ENCODE data around the gene PTK6.

PTK6 gene

DNA sequence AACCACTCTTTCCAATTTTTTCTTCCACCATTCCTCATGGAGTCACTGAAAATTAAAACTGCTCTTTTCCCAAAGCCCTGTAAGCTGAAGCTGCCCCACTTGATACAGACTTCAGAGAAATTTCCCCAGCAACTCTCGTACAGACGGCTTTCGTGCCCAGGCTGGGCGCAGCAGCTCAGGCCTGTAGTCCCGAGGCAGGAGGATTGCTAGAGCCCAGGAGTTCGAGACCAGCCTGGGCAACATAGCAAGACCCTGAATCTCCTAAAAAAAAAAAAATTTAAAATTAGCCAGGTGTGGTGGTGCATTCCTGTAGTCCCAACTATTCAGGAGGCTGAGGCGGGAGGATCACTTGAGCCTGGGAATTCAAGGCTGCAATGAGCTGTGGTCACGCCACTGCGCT is 10.0 kb downstream of the PTK6 start:
- DNase-seq, result no peak

DNA sequence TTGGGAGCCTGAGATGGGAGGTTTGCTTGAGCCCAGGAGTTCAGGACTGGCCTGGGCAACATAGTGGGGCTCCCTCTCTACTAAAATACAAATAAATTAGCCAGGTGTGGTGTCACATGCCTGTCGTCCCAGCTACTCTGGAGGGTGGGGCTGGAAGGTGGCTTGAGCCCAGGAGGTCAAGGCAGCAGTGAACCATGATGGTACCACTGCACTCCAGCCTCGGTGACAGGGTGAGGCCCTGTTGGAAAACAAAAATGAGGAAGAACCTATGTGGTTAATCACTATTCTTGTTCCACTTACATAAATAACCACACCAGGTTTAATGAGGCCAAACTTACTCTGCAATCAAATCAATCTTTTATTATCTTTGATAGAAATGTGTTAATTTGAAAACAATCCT is 11.2 kb downstream of the PTK6 start:
- no peak for DNase-seq

DNA sequence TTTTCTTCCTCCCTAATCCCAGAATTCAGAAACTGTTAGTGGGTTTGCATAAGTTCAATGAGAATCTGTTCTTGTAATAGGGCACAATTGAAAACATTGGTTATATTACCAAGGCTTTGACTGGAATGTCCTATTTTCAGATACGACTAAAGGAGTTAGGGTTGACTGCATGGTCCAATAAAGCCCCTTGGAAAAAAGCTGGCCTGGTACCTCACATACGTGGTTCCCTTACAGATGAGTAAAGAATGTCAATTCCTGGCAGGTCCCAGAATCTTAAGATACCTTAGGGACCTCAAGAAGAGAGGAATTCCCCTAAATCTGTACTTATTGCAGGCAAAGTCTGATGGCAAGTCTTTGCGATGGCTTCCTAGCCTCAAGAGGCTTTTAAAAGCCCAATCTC is 12.0 kb downstream of the PTK6 start:
- no peak for DNase-seq

DNA sequence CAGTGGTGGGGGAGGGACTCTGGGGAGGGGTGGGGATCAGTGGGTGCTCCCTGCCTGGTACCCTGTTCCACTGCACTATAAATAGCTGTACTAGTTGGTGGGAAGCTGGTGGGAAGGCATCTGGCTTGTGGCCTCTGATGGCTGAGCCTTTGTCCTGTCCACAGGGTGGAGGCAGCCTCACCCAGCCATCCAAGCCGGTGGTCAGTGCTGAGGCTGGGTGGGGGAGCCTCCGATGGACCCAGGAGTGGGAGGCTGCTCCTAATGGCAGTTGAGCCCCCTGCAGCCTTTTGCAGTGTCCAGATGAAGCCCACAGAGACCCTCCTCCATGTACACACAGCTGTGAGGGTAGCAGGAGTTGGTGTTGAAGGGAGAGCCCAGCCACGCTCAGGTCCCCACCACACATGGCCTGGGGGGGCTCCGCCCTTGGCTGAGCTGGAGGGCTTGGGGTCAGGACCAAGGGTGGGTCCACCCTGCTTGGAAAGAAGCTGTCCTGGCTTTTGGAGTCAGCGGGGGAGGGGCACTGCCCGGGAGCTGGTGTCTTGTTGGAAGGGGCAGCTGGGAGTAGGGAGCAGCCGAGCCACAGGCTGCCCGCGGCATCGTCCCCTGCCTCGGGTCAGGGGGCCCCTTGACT is 14.1 kb downstream of the PTK6 start:
- no peak for DNase-seq

DNA sequence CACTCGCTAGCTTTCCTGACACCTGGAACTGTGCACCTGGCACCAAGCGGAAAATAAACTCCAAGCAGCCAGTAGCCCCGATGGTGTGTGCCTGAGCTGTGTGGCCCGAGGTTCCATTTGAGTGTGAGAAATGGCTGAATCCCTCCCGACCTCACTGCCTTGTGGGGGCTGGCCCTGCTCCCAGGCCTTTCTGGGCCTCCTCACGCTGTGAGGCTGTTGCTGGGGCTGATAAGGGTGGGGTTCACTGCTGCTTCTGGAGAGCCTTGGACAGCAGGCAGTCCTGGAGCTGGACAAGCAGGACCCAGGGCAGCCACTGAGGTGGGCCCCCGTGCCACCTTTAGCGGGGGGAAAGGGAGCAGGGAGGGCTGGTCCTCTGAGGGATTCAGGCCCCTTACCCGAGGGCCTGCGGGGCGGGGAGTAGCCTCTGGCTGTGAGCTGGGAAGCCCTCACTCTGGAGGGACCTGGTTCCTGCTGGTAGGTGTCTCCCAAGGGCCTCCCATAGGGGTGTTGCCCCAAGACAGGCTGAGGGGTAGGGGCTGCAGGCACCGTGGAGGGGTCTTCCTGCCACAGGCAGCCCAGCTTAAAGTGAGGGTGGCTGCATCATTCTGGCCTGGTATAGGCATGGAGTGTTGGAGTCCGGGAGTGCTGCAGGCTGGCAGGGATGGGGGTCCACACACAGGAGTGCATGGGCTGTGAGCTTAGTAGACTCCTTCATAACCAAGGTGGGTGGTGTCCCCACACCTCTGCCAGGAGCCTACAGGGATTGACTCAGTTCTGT is 14.9 kb downstream of the PTK6 start:
- no peak for DNase-seq

DNA sequence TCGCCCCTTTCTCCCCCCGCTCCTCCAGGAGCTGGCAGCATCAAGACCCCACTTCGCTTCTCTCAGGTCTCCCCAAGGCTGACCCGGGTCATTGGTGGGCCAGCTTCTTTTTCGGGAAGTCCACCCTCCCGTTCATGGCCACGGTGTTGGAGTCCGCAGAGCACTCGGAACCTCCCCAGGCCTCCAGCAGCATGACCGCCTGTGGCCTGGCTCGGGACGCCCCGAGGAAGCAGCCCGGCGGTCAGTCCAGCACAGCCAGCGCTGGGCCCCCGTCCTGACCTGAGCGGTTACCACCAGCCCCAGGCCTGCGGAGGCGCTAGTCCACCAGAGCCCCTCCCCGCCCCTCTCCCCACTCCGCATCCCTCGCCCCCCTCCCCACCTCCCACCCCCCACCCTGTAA is 15.6 kb downstream of the PTK6 start:
- DNase-seq, result no peak

DNA sequence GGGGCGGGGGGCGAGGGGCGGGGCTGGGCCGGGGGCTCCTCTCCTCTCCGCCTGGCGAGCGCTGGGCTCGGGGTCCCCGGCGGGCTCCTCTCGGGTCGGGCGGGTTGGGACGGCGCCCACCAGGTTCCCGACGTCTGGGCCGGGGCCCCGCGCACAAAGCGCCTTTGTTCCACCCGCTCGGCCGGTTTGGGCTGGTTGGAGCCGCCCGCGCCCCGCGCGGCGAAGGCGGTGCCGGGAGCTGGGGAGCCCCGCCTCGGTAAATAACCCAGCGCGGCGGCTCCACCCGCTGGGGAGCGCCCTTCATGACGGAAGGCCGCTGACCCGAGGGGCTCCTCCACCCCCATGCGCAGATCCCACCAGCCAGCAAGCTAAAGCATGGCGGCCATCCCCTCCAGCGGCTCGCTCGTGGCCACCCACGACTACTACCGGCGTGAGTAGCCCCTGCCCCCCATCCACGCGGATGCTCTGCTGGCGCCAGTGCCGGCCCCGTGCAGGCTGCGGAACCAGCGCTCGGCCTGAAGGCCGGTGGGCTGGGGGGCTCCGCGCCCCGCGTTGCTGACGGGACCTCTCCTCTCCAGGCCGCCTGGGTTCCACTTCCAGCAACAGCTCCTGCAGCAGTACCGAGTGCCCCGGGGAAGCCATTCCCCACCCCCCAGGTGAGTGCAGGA is 16.1 kb downstream of the PTK6 start:
- DNase-seq, result peak; percentile 52

DNA sequence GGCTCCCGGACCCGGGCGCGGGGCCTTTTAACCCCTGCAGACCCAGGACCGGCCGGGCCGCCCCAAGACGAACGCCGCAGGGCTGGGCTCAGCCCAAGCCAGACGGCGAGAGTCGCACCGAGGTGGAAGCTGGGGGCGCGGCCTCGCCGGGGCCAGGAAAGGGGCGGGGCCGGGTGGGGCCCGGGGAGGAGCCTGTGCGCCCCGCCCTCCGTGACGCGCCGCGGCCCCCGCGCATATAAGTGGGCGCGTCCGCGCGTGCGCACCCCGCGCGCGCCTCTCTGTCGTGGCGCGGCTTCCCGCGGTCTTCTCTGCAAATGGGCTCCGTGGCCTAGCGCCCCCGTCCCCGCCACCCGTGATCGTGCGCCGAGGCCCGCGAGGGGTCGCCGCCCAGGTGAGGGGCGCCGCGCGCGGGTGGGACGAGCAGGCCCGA is 16.7 kb downstream of the PTK6 start, which contains the start of gene PPDPF:
Gene PPDPF, plus strand, starts transcription at position 262 of the 430 bp plus-strand sequence. CDS start 544 bp downstream, outside the sequence.
- peak; percentile 74 for DNase-seq

DNA sequence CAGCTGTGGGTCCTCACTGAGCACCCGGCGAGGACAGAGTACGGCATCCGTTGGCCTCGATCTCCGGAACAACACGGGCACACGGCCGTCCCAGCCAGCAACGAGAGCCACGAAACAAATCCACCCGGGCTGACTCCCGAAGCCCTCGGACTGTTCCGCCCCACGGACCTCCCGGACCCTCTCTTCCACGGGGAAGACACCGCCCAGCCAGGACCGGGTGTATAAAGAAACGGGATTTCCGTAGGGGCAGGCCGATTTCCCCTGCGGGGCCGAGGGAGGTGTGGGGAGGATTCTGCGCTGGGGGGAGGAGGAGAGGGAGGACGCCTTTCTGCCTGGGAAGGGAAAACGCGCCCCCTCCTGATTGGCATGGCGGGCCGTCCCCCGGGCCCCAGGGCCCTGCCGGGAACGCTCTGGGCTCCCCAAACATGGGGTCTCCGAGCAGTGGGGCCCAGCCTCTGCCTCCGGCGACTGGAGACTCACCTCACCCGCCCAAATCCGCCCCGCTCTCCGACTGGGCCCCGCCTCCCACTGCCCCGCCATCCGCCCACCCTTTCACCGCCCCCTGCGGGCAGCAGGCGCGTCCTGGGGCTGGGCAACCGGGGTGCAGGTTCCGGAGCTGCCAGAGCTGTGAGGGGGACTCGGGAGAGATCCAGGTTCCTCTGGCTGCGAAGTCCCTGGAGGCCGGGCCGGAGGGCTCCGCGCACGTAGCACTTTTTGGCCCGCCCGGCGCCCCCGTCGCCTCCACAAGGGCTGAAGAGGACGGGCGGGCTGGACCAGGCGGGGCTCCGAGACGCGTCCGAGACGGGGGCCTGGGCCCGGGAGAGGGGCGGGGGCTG is 17.3 kb downstream of the PTK6 start:
- peak; percentile 53 for DNase-seq

DNA sequence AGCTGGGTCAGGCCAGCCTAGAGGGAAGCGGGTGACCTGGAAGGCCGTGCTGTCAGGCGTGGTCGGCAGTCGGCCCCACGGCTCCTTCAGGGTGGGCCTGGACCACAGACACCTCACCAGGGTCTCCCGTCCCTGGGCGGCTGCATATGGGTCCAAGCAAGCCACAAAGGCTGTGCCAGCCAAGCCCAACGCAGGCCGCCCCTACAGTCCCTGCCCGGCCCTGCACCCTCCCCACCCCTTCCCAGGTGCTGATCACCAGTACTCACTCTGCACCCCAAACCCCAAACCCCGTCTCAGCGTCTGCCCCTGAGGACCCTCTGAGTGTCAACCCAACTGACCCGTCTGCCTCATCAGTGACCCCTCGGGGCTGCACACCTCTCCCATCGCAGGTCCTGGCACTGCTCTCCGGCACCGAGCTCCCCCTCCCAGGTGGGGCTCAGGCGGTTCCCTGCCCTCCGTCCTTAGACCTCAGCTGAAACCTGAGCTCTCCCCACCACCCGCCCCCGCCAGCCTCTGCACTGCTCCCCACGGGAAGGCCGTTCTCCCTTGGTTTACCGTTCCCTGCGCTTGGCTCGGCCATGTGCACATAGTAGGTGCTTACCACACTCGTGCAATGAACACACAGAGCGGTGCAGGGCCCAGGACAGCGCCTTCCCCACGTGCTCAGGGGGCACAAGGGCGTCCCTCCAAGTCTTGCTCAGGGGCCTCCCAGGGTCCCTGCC is 18.1 kb downstream of the PTK6 start:
- DNase-seq, result no peak

DNA sequence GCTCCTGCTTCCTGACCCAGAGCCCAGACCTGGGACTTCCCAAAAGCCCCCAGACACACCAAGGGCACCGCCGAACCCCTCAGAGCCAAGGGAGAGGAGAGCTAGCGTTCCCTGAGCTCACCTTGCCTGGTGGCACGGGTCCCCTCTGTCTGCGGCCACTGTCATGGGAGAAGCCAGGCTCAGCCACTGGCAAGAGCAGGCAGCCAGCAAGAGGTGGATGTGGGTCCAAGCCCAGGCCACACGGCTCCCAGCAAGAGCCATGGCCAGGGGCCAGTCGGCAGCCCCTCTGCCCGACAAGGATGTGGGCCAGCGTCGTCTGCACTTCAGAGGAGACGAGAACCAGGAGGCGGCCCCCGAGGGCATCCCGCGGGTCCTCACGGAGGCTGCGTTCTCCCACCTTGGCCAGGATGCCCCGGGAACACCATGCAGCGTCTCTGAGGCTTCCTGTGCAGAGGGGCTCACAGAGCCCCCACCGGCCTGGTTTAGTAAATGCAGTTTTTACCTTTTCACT is 18.8 kb downstream of the PTK6 start:
- no peak for DNase-seq

DNA sequence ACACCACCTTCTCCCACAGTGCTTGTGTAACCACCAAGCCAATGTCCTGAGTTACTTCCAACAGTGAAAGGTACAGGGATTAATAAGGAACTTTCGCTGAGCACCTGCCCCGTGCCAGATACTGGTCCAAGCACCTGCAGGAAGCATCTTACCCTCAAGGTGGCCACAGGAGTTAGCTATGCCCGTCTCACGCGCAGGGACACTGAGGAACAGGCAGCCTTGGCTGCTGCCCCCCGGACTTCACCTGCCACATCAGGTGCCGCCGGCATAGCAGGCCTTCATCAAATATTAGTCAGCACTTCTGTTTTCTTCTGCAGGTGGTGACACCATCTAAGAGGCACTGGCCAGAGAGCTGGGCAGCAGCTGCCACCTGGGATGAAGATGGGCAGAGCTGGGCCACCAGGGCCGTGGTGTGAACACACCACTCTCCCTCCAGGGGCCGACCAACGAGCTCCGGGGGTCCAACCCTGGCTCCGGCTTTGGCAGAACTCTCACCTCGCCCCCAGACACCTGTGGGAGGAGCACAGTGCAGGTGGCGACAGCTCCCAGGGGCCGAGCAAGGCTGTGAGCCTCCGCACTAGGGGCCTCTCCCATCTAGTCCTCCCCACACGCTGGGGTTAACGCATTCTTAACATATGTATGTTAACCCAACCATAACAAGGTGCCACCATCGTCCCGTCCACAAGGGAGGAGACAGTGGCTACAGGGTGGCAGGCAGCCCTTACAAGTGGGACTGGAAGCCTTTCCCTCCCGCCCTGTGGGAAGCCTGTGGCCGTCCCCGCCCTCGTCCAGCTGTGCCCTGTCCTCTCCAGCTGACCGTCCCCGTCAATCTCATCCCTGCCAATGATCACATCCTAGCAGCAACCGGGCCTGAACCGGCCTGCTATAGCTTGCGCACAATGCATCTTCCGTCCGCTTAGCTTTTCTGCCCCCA is 19.5 kb downstream of the PTK6 start:
- no peak for DNase-seq

DNA sequence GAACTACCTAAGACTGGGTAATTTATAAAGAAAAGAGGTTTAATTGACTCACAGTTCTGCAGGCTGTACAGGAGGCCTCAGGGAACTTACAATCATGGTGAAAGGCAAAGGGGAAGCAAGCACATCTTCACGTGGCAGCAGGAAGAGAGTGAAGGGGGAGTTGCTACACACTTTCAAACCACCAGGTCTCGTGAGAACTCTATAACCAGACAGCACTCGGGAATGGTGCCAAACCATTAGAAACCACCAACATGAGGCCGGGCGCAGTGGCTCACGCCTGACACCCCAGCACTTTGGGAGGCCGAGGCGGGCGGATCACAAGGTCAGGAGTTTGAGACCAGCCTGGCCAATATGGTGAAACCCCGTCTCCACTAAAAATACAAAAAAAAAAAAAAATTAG is 22.7 kb downstream of the PTK6 start:
- peak; percentile 9 for DNase-seq

DNA sequence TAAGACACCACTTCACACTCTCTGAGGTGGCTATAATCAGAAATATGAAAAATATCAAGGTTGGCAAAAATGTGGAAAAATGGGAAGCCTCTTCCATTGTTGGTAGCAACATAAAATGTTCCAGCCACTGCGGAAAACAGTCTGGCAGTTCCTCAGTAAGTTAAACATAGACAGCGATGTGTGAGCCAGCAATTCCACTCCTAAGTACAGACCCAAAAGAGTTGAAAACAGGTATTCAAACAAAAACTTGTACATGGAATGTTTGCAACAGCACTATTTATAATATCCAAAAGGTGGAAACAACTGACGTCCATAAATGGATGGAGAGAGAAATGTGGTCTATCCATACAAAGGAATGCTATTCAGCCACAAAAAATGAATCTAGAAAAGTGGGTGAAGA is 24.0 kb downstream of the PTK6 start:
- DNase-seq, result no peak

DNA sequence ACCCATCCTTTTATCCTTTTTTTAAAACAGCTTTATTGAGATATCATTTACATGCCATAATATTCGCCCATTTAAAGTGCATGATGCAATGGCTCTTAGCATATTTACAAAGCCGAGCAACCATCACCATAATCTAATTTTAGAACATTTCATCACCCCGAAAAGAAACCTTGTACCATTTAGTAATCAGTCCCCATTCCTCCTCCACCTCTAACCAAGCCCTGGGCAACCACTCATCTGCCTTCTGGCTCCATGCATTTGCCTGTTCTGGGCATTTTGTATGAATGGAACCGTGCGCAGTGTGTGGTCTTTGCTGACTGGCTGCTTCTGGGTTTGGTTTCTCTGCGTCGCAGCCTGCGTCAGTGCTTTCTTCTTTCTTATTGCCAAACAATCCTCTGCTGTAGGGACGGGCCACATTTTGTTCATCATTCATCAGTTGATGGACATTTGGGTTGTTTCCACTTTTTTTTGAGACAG is 28.1 kb downstream of the PTK6 start:
- no peak for DNase-seq

DNA sequence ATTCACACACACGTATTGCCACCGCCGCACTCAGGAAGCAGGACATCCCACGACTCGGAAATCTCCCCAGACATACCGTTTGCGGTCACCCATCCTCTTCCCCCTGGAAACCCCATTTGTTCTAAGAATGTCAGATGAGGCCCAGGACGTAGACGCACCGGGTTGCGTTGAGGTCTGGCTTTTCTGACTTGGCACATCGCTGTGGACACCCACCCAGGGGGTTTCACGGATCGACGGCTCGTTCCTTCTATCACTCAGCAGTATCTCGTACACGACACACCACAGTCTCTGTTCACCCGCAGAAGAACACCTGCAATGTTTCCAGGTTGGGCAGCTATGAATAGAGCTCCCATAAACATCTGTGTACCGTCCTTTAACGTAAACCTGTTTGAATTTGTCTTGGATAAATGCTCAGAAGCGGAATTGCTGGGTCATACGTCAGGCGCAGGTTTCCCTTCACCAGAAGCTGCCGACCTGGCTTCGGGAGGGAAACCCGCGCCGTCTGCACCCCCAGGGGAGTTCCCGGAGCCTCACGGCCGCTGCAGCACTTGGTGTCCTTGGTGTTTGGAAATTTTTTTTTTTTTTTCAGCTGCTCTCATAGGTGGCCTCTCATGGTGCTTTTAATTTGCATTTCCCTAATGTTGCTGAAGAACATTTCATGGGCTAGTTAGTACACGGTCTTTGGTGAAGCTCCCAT is 29.0 kb downstream of the PTK6 start:
- no peak for DNase-seq

DNA sequence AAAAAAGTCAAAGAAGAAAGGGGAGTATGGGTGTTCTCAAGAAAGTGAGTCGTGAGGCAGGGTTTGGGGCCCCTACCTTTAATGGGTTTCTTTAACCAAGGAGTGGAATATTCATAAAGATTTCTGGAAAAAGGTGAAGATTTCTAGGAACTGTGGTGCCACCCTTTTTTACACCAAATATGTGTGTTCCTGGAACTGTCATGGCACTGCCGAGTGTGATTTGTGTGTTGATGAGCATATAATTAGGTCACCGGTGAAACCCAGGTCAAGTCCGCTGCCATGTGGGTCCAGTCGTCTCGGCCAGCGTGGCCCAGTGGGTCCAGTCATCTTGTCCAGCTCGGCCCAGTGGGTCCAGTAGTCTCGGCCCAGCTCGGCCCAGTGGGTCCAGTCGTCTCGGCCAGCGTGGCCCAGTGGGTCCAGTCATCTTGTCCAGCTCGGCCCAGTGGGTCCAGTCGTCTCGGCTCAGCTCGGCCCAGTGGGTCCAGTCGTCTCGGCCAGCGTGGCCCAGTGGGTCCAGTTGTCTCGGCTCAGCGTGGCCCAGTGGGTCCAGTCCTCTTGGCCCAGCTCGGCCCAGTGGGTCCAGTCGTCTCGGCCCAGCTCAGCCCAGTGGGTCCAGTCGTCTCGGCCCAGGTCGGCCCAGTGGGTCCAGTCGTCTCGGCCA is 30.0 kb downstream of the PTK6 start:
- no peak for DNase-seq

DNA sequence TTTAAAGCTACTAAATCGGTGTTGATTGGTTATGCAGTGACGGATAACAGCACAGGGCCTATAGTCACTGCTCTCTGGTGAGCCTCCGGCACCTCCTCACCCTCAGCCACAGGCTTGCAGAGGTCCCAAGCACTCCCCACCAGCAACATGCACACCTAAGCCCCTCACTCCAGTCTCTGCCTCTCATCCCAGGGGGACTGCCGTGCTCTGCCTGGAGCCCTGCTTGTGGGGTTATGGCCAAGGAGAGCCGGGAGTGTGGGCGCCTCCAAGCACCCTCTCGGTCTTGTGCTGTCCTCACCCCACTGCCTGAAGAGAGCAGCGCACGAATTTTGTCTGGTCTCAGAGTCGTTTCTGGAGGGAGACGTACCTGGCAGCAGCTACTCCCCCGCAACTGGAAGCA is 31.5 kb downstream of the PTK6 start:
- DNase-seq, result no peak

DNA sequence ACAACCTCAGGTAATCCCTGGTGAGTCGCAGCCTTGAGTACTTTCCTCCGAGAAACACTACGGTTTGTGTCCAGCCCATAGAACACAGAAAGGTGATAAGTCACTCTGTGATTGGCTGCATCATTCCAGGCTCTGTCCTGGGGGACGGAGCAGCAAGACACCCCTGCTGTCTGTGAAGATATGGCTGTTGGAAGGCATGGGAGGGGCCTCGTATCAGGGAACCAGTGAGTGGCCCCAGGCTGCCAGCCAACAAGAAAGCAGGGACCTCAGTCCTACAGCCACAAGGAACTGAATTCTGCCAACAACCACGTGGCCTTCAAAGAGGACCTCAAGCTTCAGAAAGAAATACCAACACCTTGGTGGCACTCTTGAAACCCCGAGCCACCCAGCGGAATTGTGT is 31.9 kb downstream of the PTK6 start:
- DNase-seq, result no peak

DNA sequence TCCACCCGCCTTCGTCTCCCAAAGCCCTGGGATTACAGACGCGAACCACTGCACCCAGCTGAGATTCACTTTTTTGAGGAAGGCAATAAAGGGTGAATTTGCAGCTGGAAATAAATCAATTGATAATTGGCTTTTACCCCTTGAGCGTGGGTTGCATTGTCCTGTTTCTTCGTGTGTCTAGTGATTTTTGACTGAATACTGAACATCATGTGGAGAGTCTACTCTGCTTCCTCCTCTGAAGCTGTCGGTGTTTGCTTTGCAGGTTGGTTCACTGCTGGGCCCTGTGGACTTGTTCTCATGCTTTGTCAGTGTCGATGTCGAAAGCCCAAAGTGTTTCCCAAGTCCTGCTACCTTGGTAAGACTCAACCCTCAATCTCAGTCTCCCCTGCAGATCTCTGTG is 32.5 kb downstream of the PTK6 start:
- DNase-seq, result no peak
